Measurements from ENCODE around the gene NHEJ1. TPM values are rescaled to one million over a fixed set of nuclear protein-coding genes. Genes with fewer than 3 reads are reported as not detected.

The NHEJ1 gene
- total and polyA plus RNA-seq, 9 of the 15 experiments (the other 6 are each of a cell fraction or from before 2014, with no cell fraction given), result 9.0 to 23.7 (median 13.9) TPM

GRCh38 chr2:219142329-219142728 is 18.3 kb downstream of the NHEJ1 start (continued):
- no peak for TF ChIP-seq MCM5 (IDR thresholded peaks at IDR 0.05; ENCODE audit: low read depth)

GRCh38 chr2:219140722-219141121 is 19.9 kb downstream of the NHEJ1 start:
- Histone ChIP-seq H3K4me3 (no peak overlapping the region), H3K9me3 (replicated peaks; ENCODE audit: control insufficient read depth, insufficient read depth, low read depth, low read length) (no peaks in the 10 kb centered on the region), H3K4me1 (replicated peaks in 1 of 2; ENCODE audit: control insufficient read depth in 2 of 2, insufficient read depth in 2 of 2, low read length in 2 of 2) (no peaks in the 10 kb centered on the region; a peak in 1 of 5 replicates), H2AFZ (ENCODE audit: low read depth, low read length) (no peak overlapping the region), H3K9me1 (ENCODE audit: control insufficient read depth, insufficient read depth, low read length) (no peaks in the 10 kb centered on the region), H4K20me1 (replicated peaks; ENCODE audit: control insufficient read depth, insufficient read depth, low read length) (no peaks in the 10 kb centered on the region), H3K36me3 (ENCODE audit: control insufficient read depth, insufficient read depth, low read length) (0 out of 3 replicates have a peak, but pooled peaks cover 2% of the 10 kb centered on the region), H3K9ac (ENCODE audit: insufficient read depth in 1 of 2, low read depth in 2 of 2, low read length in 2 of 2) (no peak overlapping the region), H3K27ac (ENCODE audit: extremely low read depth, low read depth, low read length) (no peak overlapping the region), H3K79me2 (ENCODE audit: control insufficient read depth, insufficient read depth, low read length) (no peaks in the 10 kb centered on the region), H3K4me2 (ENCODE audit: insufficient read depth, low read length) (no peak overlapping the region), H3K27me3 (ENCODE audit: control insufficient read depth in 2 of 2, insufficient read depth in 2 of 2, low read length in 2 of 2) (no peaks in the 10 kb centered on the region)
- DNase-seq (ENCODE audit: extremely low read depth in 1 of 4, low spot score in 3 of 4), result no peak
- no peak for FAIRE-seq
- CTCF ChIA-PET (ENCODE audit: low intra/inter-chr PET ratio), result no interaction called here
- ATAC-seq, result no peak
- WGBS (ENCODE audit: insufficient coverage, low coverage, missing lambda C conversion rate), result 94% methylated on average over 3 of the region's 3 CpGs
- BruUV-seq (replicated peaks), result no TSS peak
- POLR2A ChIA-PET, result no interaction called here
- intact Hi-C loops (cut with micrococcal nuclease), result no loop called here
- in situ Hi-C loops (cut with MboI), result no loop called here
- TF ChIP-seq MNT (conservative IDR thresholded peaks at IDR 0.05) (no peak), DMBX1 (CRISPR knock-in tag; IDR thresholded peaks at IDR 0.05; ENCODE audit: borderline replicate concordance) (no peak), ZNF282 (CRISPR knock-in tag; IDR thresholded peaks at IDR 0.05) (no peak), CGGBP1 (CRISPR knock-in tag; IDR thresholded peaks at IDR 0.05) (no peak), MYNN (IDR thresholded peaks at IDR 0.05) (no peak), MYNN (CRISPR knock-in tag; IDR thresholded peaks at IDR 0.05) (no peak), PATZ1 (CRISPR knock-in tag; IDR thresholded peaks at IDR 0.05; ENCODE audit: borderline replicate concordance) (no peak), SP2 (IDR thresholded peaks at IDR 0.05; ENCODE audit: extremely low read depth, low read depth, low read length, poor library complexity, severe bottlenecking) (no peak), TAF1 (IDR thresholded peaks at IDR 0.05; ENCODE audit: control insufficient read depth, extremely low read depth, insufficient read depth, low read length, severe bottlenecking) (no peak), RBM25 (IDR thresholded peaks at IDR 0.05; ENCODE audit: low read depth, low read length, severe bottlenecking) (no peak), KDM4B (IDR thresholded peaks at IDR 0.05; ENCODE audit: borderline replicate concordance in 2 of 2, low read depth in 1 of 2) (no peak), PURB (CRISPR knock-in tag; IDR thresholded peaks at IDR 0.05; ENCODE audit: low read depth) (no peak), ZNF77 (CRISPR knock-in tag; IDR thresholded peaks at IDR 0.05) (no peak), ZNF699 (CRISPR knock-in tag; IDR thresholded peaks at IDR 0.05; ENCODE audit: insufficient replicate concordance) (no peak), NFATC3 (IDR thresholded peaks at IDR 0.05) (no peak), KAT2B (IDR thresholded peaks at IDR 0.05; ENCODE audit: low read depth, low read length) (no peak), NCOA4 (IDR thresholded peaks at IDR 0.05; ENCODE audit: partially characterized antibody) (no peak)

All from K562 (cell line).